Stromal cell of bone marrow (primary cell): Measurements from ENCODE around the gene CMA1.

ENCODE experiments used
- DNase-seq: peaks from one replicate; pipeline ENCODE4 v3.0.0-alpha.2; 2012; ENCODE audit warnings: low read depth

The CMA1 gene

DNA sequence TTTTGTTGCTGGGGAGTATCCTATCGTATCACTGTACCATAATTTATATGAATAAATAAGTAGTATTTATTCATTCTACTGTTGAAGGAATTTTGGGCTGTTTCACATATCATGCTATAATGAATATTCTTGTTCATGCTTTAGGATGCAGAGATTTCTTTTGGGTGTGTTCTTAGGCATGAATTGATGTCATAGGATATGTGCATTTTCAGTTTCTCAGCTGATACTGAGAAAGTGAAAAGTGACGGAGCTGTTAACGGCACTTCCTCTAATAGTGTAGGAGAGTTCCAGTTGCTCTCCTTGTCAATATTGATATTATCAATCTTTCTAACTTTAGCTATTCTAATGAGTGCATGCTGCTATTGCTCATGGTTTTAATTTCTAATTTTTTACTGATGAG is 42.3 kb downstream of the CMA1 start:
- no peak for DNase-seq

DNA sequence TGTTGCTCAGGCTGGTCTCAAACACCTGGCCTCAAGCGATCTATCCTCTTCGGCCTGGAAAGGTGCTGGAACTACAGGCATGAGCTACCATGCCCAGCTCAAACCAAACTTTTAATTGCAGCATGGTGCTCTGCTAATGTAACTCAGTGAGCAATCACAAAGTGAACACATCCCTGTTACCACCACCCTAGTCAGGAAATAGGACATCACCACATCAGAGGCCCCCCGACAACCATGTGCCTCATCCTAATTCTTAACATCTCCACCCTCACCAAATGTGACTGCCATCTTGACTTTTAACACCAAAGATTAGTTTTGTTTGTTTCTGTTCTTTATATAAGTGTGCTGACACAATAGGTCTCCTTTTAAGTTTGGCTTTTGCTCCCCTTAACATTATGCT is 42.7 kb downstream of the CMA1 start:
- DNase-seq: no peak

DNA sequence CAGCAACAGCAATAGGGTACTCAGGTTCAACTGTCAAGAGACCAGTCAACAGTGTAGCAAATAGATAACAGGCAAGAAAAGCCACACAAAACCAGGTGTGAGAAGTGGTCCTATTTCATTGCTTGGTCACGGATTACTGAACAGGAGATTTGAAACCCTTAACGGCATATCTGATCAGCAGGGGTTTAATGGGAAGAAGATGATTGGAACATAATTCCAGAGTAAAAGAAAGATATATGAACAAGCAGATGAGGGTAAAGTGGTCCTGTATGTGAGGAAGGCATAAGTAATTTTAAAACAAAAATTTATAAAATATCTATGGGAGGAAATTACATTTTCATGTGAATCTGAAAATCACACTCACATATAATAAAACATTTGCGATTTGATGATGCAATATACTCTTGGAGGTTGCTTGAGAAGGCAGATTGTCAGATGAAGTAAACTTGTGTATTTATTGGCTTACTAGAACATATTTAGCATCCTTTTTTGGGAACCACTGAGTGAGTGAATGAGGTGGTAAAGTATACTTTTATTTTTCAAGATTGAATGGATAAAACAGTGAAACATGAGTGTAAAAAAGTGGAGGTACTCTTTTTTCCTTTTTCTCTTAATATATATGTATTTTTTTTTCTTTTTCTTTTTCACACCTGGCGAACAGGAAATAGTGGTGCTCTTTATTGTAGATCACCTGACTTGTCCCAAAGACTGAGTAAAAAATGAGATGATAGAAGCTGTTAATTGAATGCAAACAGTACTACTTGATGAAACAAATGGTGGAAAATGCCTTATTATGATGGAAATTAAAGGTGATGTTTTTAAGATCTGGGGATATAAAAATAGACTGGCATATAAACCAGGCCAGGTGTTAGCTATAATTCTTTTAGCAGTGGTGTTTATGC is 43.9 kb downstream of the CMA1 start:
- no peak for DNase-seq

DNA sequence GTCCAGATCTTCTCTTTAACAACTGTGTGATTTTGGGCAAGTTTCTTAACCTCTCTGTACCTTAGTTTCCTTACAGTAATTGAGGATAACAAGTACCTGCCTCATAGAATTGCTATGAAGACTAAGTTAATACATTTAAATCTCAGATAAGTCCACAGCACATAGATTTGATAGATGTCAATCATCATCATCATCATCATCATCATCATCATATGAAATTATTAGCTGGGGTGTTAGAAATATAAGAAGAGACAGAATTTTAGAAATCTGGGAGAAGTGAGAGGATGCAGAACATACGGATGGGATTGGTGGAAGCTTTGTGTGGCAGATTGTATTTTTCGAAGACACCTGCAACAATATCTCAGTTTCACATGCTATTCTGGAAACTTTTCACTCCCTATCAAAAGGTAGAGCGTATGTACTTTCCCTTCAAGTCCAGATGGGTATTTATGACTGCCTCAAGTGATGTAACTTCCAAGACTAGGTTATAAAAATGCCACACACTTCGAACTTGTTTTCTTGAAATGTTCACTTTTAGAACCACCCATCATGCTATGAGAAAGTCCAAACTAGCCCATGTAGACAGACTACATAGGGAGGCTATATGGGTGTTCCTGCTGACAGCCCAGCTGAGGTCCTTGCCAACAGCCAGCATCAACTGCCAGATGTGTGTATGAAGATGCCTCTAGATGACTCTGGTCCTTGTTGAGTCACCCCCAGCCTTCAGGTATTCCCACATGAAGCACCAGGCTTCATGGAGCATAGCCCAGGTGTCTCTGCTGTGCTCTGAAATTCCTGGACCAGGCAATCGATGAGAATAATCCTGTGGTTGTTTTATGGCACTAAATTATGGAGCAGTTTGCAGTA is 44.8 kb downstream of the CMA1 start:
- DNase-seq: no peak

DNA sequence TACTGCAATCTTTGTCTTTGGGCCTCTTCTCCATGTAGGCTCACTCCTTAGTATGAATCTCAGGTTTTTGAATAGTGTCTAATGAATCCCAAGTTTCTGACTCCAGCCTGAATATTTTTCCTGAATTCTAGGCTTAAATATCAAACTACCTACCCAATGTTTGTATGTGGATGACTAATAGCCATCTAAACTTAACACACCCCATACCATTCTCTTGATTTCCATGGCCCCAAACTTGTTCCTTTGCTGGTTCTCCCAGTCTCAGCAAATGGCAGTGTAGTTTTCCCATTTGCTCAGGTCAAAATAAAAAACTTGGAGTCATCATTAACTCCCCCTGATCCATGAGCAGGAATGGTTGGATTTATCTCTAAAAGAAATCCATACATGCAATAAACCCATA is 46.7 kb downstream of the CMA1 start:
- DNase-seq: no peak

DNA sequence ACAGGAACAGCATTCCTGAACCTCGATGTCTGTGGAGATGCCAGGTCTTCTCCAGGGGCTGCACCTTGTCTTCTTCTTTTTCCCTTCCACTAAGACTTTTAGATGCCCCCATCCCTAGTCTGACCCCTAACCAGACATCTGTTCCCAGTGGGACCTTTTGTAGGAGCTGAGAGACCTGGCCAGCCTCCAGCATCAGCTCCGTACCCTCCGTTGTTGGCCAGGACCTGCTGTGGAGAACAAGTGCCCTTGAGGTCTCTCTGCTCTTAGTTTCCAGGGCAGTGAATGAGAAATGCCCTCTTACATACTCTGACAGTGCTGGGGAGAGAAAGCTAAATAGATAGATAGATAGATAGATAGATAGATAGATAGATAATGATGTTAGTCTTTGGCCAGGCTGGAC is 48.7 kb downstream of the CMA1 start:
- DNase-seq: no peak

DNA sequence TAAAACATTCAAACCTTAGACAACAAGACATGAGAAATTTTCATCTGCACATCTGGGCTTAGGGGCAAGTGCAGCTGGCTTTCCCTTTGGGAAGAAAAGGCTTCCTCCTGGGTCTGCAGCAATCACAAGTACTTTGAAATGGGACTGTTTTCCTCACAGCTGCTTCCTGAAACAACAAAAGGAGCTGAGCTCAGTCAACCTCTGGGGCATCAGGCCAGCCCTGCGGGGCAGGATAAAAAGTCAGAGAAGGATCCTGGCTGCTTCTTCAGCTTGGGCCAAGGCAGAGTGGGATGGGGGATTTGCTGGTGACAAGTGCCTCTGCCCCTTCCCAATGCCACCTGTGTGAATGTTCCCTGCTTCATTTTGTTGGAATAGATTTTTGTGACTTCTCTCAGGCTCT is 49.3 kb downstream of the CMA1 start:
- no peak for DNase-seq

DNA sequence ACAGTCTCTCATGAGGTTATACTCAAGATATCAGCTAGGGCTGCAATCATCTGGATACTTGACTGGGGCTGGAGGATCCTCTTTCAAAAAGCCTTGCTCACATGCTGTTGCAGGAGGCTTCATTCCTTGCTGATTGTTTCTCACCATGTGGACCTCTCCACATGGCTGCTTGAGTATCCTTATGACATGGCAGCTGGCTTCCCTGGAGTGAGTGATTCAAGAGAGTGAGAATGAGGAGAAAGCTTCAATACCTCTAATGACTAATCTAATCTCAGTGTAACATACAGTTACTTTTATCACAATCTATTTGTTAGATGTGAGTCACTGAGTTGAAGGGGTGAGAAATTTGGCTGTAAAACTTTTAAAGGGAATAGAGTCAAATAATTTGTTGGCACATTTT is 51.1 kb downstream of the CMA1 start:
- DNase-seq: no peak
